Measurements from ENCODE around the gene KCNJ10. TPM values are rescaled to one million over a fixed set of nuclear protein-coding genes. Genes with fewer than 3 reads are reported as not detected.

Gene KCNJ10
- total RNA-seq, 1 donor from 2014 or later: not detected

- peak; percentile 98 for TF ChIP-seq CTCF (conservative IDR thresholded peaks at IDR 0.05)
- Mint-ChIP-seq H3K9me3 (no peaks in the 10 kb centered on the region), H3K4me3 (no peak overlapping the region), H3K27me3 (peaks cover 13% of the 10 kb centered on the region), H3K4me1 (ENCODE audit: unreplicated experiment) (peaks cover 5% of the 10 kb centered on the region), H3K36me3 (no peaks in the 10 kb centered on the region), H3K27ac (no peak overlapping the region)
- DNase-seq (ENCODE audit: extremely low spot score, unreplicated experiment): peak; percentile 76
These were observed 63.5 kb downstream of the KCNJ10 start for GRCh38 chr1:160006312-160006940.

GRCh38 chr1:160005070-160005469 lies 64.9 kb downstream of the KCNJ10 start:
- no peak for DNase-seq (ENCODE audit: extremely low spot score, unreplicated experiment)
- TF ChIP-seq CTCF (conservative IDR thresholded peaks at IDR 0.05): no peak
- Mint-ChIP-seq H3K27ac (no peak overlapping the region), H3K4me1 (ENCODE audit: unreplicated experiment) (peaks cover 5% of the 10 kb centered on the region), H3K27me3 (peaks cover 18% of the 10 kb centered on the region), H3K9me3 (no peaks in the 10 kb centered on the region), H3K4me3 (no peak overlapping the region), H3K36me3 (no peaks in the 10 kb centered on the region)

GRCh38 chr1:160004425-160004824 lies 65.5 kb downstream of the KCNJ10 start:
- peaks cover 14% of the 10 kb centered on the region for H3K27me3 Mint-ChIP-seq
- peaks cover 5% of the 10 kb centered on the region for H3K4me1 Mint-ChIP-seq (ENCODE audit: unreplicated experiment)
- H3K27ac Mint-ChIP-seq: no peak overlapping the region
- H3K4me3 Mint-ChIP-seq: no peak overlapping the region
- no peak for TF ChIP-seq CTCF (conservative IDR thresholded peaks at IDR 0.05)
- no peak for DNase-seq (ENCODE audit: extremely low spot score, unreplicated experiment)
- H3K36me3 Mint-ChIP-seq: no peaks in the 10 kb centered on the region
- no peaks in the 10 kb centered on the region for H3K9me3 Mint-ChIP-seq

GRCh38 chr1:160004001-160004400 lies 66.0 kb downstream of the KCNJ10 start:
- Mint-ChIP-seq H3K27ac (no peak overlapping the region), H3K36me3 (no peaks in the 10 kb centered on the region), H3K27me3 (peaks cover 18% of the 10 kb centered on the region), H3K9me3 (no peaks in the 10 kb centered on the region), H3K4me3 (no peak overlapping the region), H3K4me1 (ENCODE audit: unreplicated experiment) (peaks cover 5% of the 10 kb centered on the region)
- TF ChIP-seq CTCF (conservative IDR thresholded peaks at IDR 0.05): no peak
- no peak for DNase-seq (ENCODE audit: extremely low spot score, unreplicated experiment)

GRCh38 chr1:160001440-160001839 lies 68.5 kb downstream of the KCNJ10 start:
- TF ChIP-seq CTCF (conservative IDR thresholded peaks at IDR 0.05): no peak
- Mint-ChIP-seq H3K36me3 (no peaks in the 10 kb centered on the region), H3K27me3 (peaks cover 23% of the 10 kb centered on the region), H3K4me3 (no peak overlapping the region), H3K27ac (no peak overlapping the region), H3K4me1 (ENCODE audit: unreplicated experiment) (no peaks in the 10 kb centered on the region), H3K9me3 (no peaks in the 10 kb centered on the region)
- DNase-seq (ENCODE audit: extremely low spot score, unreplicated experiment): no peak

Data from type B pancreatic cell (in vitro differentiated cells).